DMS153 (cell line): ENCODE data around the gene PPP1R18.

ENCODE experiments used
- DNase-seq: peaks from one replicate; lab custom pipeline; 2025; lab: John Stamatoyannopoulos, UW

PPP1R18 gene

DNA sequence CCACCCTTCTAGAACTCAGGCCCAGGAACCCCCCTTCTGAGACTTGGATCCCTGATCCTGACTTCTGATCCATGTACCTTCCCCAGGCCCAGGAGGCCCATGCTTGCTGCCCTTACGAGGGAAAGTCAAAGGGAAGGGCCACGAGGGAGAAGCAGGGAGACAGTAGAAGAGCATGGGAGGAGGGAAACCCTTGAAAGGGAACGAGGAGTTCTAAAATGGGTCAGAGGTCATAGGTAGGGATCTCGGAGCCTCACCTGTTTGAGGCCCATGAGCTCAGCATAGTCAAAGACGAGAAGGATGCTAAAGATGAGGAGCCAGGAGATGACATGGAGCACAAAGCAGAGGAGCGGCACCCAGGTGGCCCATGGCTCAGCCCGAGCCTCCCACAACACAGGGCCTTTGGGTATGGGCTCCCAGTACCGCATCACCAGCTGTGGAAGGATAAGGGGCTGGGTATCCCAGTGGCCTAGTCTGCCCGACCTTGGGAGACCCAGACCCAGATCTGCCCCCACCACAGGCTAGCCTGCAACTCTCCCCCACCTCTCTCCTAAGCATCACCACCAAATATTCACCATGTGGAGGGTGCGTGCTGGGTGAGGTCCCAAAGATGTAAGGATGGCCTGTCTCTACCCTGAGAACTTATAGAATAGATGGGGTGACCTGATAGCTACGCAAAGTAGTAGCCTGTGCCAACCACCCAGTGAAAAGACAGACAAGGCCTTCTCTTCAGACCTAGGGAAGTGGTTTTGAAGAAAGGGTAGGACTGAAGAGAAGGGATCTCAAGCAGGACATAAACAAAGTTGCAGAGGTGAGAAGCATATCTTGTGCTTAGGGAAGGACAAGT lies 2.8 kb upstream of the PPP1R18 start:
- no peak for DNase-seq

DNA sequence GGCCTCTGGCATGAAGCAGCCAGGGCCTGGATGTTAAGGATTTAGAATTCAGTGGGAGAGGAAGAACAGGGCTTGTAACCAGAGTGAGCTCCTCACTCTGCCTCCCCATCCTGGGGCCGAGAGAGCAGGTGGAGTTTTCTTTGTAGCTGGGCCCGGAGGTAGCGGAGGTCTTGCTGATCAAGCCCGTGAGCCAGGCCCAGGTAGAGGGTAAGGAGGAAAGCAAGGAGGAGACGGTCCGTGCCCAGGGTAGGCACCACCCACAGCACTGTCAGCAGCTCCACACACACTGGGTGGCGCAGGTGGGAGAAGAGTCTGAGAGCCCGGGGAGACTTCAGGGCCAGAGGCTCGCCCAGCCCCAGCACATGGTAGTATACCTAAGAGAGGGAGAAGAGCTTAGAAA lies 2.1 kb upstream of the PPP1R18 start:
- no peak for DNase-seq

DNA sequence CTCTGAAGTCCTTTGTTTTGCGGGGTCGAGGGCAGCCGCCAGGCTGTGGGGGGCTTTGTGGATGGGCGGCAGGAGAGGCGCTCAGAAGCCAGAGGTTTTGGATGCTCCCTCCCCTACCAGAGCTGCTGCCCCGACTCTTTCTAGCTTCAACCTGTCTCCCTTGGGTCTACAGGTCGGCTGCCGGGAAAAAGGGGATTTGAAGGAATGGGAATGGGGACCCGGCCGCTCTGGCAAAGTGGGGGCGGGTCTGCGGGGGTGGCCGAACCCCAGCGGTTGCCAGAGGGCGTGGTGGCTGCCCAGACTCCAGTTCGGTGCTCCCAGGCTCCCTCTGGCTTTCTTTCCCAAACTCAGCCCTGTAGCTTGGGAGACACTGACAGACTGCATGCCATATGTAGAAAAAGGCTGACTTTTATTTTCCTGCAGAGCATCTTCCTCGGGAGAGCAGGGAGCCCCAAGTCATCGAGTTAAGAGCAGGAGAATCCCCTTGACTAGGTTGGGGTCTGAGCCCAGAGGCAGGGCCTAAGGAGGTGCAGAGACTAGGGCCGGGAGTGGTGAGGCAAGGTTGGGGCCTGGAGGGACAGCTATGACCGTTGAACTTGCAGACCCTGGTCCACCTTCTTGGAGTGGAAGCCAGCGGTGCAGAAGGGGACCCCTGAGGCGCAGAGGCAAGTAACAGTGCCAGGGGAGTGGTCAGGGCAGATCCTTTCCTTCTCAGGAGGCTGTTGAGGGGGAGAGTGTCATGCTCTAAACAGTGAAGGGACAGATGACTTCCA lies 1.4 kb upstream of the PPP1R18 start:
- no peak for DNase-seq

DNA sequence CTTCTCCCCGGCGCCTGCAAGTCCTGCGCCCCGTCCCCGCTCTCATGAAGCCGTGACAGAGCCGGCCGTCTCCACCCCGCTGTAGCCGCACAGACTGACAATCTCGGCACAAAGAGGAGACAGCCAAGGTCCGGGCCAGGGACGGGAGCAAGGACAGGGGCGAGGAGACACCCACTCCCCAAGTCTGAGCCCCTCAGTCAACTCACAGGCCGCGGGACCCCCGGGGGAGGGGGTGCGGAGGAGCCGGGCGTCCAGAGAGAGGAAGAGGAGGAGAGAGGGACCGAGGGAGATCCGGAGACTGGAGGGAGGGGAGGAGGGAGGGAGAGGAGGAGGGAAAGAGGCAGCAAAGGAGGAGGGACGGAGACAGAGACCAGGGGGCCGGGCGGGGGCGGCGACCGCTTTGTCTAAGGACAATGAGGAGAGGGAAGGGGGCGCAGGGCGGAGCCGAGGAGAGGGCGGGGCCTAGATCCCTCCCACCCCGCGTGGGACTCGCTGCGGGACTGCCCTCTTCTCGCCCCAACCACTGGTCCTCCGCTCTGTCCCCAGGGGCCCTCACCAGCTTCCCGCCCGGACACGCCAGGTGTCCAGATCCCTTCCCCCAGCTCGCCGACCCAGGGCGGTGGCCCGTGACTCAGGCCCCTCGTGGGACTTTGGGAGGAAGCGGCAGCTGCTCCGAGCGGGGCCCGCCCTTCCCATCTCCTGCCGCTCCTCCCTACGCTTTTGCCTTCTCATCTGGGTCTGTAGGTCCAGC lies 638 bp upstream of the PPP1R18 start:
- peak; percentile 77 for DNase-seq

DNA sequence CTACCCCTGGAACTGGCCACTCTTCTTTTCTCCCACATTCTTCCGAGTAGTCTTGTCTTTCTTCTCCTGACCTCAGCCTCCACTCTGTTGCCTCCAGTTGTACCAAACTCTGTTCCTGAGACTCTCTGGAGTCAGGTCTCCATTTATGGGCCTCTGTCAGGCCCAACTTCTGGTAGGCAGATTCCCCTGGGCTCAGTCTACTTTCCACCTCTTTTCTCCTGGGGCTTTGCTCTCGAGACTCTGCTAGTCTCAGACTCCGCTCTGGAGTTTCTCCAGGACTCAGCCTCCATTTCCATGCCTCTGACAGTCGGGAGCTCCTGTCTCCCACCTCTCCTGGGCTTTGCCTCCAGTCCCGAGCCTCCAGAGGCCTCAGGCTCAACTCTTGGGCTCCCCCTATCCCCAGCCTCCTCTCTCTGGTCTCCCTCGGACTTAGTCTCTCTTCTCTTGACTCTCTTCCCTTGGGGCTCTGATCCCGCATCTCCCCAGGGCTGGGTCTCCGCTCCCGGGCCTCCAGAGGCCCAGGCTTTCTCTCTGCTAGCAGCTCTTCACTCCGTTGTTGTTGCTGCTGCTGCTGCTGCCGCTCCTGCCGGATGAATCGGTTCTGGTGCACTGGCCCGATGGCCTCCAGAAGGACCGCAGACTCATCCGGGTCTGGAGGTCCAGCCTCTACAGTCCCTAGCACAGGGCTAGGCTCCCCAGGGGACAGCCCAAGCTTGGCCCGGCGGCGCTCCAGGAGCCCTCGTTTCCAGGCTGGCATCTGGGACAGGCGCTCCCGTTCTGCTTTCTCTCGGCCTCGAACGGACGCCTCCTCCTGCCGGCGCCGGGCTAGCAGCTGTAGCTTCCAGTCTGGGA lies 1.1 kb downstream of the PPP1R18 start:
- no peak for DNase-seq

GRCh38 chr6:30684386-30685156 lies 1.9 kb downstream of the PPP1R18 start:
- no peak for DNase-seq

- DNase-seq, result no peak
These were observed 2.5 kb downstream of the PPP1R18 start for GRCh38 chr6:30683980-30684338.

DNA sequence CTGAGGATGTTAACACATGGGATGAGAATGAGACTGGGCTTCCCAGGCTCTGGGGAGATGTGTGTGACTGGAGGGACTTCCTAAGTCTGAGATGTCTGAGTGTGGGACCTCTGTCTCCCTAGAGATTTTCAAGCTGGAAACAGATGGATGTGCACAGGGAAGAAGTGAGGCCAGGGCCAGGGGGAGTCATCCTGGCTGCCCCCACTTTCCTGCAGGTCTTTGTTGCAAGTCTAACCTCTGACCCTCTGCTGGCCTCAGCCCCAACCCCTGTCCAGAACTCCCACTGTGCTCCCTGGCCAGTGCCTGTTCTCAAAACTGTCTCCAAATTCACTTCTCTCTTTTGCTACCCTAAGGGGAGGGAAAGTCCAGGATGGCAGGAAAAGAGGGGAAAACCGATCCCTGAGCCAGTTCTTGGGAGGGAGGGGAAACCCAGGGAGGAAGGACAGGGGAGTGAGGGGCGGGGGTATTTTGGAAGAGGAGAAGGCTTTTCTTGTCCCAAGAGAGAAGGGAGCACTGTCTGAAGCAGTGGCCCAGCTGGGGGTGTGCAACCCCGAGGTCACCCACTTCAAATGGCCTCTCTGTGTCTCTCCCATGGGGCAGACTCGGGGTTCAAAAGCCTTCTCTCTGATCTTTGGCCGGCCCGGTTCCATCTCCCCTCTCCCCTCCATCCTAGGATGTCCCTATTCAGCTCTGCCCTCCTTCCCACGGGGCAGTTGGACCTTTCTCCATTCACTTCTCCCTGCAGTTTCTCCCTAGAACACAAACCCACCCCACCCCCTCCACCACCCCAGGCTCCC lies 3.1 kb downstream of the PPP1R18 start:
- no peak for DNase-seq

DNA sequence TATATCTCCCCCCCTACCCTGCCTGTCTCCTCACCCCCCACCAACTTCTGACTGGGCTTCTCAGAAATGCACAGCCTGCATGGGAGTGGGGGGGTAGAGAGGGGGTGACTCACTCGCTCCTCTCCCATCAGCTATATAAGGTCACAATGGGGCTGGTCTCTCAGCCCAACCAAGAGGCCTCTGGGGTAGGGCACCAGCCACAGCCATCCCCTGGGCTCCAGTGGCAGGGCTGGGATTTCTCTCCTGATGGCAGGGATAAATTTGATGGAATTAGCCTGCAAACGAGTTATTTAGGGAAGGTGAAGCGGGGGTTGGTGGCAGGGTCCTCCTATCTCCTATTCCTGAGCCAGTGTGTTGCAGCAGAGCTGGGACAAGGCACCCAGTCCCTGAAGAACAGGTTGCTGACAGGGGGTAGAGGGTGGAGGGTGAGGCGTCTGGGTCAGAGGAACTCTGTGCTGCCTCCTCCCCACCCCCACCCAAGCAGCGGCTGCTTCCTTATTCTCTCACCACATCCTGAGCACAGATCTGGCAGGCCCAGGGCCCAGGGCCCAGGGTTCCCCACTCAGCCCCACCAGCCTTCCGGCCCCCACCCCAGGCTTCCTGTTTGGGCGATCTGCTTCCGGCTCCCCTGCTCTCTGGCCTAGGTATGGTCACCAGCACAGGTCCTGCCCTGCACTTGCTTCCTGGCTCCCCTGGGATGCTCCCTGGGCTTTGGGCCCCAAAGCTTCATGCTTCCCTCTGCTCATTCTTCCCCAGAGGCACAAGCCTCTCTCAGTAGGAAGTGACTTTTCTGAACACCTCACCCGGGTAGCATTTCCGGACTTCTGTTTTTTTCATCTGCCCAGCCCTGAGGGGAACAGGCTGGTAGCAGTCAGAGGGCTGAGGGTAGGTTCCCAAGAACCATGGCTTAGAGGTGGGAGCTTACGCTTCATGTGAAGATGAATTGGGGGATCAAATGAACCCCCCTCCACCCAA lies 4.0 kb downstream of the PPP1R18 start:
- DNase-seq, result peak; percentile 48

DNA sequence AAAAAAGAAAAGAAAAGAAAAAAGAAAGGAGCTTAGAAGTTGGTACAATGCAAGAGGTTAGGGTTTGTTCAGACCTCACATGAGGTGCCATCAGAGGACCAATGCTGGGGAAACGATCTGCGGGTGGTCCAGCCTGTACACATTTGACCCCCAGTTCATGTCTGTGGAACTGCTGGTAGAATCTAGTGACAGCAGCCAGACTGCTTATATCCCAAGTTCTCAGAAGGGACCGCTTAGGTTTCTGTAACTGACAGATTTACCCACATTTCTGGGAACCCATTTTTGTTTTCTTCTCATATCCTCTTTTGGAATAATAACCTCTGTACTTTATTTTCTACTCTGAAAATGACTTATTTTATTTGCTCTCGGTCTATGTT lies 4.7 kb downstream of the PPP1R18 start:
- DNase-seq, result no peak

DNA sequence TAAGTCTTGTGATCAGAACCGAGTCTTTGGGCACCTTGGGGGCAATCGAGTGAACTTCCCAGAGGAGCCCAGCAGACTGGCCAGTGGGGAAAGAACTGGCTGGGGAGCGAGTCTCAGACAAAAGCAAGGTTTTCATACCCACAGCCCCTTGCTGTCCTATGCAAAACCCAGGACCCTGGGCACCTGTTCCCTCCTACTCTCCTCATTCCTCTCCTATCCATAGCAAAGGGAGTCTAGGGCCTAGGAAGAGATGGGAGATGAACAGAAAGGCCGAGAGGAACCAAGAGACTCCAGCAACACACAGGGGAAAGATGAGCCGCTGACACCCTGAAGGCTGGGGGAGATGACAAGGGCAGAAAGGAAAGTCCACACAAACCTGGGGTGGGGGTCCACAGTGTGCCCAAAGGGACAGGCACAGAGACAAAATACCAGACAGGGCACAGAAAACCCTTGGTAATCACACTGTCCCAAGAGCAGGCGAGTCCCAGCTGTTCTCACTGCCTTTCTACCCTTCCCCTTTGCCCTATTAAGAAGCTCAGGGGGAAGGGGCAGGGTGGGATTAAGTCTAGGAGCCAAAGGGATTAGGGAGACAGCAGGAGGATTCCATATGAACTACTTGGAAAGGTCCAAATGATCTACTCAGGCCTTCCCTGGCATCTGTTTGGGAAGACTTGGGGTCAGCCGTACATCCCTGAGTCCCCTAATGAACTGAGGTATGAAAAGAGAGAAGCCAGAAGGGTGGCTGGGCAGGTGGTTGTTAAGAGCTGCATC lies 6.5 kb downstream of the PPP1R18 start:
- DNase-seq, result no peak

GRCh38 chr6:30678964-30679726 lies 7.3 kb downstream of the PPP1R18 start:
- DNase-seq, result peak; percentile 64

- no peak for DNase-seq
These were observed 9.7 kb downstream of the PPP1R18 start for GRCh38 chr6:30676660-30677285.

DNA sequence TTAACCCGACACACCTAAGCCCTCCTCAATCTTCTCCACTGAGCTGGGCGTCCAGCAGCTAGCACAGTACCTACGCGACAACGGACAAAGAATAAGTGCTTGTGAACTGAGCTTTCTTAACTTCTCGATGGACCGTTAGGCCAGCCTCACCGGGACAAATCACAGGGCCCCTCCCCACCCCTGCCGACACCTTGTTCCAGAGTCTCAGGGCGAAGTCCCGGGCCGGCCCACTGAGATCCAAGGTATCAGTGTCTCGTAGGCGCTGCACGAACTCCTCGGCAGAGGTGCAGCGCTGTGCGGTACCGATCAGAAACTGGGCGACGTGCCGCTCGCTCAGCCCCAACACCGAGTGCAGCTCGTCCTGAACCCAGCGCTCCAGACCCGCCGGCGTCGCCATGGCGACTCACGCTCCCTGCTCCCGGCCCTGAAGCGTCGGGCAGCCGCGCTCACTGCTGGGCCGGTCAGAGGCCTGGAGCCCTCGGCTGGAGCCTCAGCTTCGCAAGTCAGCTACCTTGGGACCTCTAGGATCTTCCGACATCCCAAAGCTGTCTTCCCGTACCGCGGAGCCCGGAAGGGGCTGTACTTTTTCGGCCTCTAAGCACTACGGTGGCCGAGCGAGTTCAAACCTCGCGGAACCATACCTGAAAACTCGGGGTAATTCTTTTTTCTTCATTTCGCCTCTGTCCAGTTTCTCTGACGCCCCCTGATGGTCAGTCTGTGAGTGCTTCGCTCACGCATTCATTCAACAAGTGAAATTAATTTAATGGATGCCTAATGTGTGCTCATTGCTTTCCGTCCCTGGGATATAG lies 13.8 kb downstream of the PPP1R18 start, which contains the start of gene DHX16:
Gene DHX16, minus strand, starts transcription at position 562 of the 809 bp plus-strand sequence. Its CDS starts 165 bp downstream, at position 397.
- DNase-seq, result peak; percentile 86

GRCh38 chr6:30670760-30671527 lies 15.5 kb downstream of the PPP1R18 start:
- DNase-seq, result no peak
